ENCODE measurements around the gene ZNF181.

The ZNF181 gene

DNA sequence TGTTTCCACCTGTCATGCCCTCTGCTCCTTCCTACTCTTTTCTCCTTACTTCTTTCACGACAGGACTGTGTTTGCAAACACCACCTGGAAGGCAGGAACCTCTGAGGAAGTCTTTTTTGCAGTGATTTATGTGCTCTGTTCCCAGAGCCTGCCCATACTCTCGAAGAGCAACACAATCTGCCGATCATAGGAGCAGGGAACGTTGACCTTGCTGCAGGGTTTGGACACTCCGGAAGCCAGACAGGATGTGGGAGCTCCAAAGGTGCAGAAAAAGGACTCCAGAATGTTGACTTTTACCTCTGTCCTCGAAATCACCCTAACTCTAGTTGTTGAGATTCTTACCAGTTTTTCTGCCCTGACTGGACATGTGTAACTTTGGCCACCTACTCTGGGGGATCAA lies 8.6 kb upstream of the ZNF181 start:
- in situ Hi-C loops (cut with HindIII; ENCODE audit: low sequenced_read_pairs), result no loop called here
- H3K4me3 ChIP-seq (ENCODE audit: low read depth, low read length), result no peak overlapping the region
- TF ChIP-seq, protein P1, sequence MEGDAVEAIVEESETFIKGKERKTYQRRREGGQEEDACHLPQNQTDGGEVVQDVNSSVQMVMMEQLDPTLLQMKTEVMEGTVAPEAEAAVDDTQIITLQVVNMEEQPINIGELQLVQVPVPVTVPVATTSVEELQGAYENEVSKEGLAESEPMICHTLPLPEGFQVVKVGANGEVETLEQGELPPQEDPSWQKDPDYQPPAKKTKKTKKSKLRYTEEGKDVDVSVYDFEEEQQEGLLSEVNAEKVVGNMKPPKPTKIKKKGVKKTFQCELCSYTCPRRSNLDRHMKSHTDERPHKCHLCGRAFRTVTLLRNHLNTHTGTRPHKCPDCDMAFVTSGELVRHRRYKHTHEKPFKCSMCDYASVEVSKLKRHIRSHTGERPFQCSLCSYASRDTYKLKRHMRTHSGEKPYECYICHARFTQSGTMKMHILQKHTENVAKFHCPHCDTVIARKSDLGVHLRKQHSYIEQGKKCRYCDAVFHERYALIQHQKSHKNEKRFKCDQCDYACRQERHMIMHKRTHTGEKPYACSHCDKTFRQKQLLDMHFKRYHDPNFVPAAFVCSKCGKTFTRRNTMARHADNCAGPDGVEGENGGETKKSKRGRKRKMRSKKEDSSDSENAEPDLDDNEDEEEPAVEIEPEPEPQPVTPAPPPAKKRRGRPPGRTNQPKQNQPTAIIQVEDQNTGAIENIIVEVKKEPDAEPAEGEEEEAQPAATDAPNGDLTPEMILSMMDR (IDR thresholded peaks at IDR 0.05; ENCODE audit: low read depth, low read length, missing control alignments), result no peak
- no peak for DNase-seq (ENCODE audit: low read depth)

DNA sequence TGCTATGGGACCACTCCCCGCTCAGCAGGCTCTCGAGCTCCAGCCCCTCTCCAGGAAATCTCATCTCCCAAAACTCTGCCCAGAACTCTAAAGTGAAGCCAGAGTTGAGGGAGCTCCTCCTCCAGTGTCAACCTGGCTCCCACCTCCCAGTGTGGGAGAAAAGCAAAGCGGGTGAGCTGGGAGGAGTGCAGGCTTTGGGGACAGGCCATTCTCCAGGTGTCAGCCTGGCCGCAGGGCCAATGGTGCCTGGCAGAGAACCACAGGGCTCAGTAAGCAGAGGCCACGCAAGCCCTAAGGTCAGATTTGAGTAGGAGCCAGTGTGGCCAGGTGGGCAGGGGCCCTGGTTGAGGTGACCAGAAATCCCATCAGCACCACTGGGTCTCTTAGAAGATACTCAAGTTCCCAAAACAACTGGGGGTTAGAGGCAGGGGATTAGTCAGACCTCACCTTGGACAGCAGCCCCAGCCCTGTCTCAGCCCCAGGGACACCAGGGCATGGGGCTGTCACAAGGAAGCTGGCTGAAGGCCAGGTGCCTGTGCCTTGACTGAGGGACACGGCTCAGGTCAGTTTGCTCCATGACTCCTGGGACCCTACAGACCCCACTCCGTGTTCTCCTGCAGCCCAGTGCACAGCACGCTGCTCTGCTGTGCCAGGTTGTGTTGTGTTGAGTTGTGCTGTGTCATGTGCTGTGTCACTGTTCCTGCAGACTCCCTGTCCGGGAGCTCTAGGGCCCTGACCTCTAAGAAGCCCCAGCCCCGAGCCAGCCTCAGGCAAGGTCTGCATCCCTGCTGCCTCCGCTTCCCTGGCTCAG lies 2.8 kb upstream of the ZNF181 start:
- TF ChIP-seq, protein P1 (IDR thresholded peaks at IDR 0.05; ENCODE audit: low read depth, low read length, missing control alignments), result no peak
- no peak overlapping the region for H3K4me3 ChIP-seq (ENCODE audit: low read depth, low read length)
- DNase-seq (ENCODE audit: low read depth), result no peak
- in situ Hi-C loops (cut with HindIII; ENCODE audit: low sequenced_read_pairs), result no loop called here

DNA sequence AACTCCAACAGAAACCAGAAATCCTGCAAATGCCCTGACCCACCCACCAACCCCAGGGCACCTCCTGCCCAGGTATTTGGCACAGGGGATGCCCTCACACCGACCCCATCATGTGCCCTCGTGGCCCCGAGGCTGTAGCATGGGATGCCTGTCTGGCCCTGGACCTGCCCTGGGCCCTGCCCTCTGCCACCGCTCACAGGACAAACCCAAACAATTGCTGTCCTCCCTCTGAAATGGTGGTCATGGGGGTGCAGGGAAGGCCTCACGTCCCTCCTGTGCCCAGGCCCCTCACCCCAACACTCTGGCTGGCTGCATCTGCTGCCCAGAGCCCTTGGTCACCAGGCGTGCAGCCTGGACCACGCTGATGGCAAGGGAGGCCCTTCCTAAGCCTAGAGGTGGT lies 2.1 kb upstream of the ZNF181 start:
- DNase-seq (ENCODE audit: low read depth), result no peak
- in situ Hi-C loops (cut with HindIII; ENCODE audit: low sequenced_read_pairs), result no loop called here
- TF ChIP-seq, protein P1 (IDR thresholded peaks at IDR 0.05; ENCODE audit: low read depth, low read length, missing control alignments), result no peak
- no peak overlapping the region for H3K4me3 ChIP-seq (ENCODE audit: low read depth, low read length)

DNA sequence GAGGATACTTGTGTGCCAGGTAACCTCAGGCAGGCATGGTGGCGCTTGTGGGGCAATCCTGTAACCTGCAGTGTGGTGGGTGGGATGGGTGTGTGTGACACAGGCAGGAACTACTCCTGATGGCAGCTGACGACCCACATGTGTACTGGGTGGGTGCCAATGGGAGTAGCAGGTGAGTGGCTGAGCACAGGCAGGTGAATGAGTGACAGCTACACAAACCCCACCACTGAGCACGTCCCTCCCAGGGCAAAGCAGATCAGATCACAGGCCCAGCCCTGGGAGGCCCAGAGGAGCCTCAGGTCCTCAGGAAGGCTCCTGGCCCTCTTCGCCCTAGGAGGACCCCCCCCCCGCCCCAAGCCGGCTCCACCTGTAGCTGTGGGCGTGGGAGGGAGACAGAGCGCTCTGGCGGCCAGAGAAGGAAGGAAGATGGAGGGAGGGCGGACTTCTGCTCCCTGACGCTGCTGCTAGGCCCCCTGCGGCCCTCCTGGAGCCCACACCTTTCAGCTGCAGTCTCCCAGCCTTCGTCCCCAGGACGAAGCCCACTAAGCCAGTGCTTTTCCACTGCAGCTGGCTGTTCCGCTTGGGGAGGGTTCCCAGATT lies 1.3 kb upstream of the ZNF181 start:
- in situ Hi-C loops (cut with HindIII; ENCODE audit: low sequenced_read_pairs), result no loop called here
- H3K4me3 ChIP-seq (ENCODE audit: low read depth, low read length), result peak overlapping the region; percentile 70
- DNase-seq (ENCODE audit: low read depth), result no peak
- TF ChIP-seq, protein P1 (IDR thresholded peaks at IDR 0.05; ENCODE audit: low read depth, low read length, missing control alignments), result no peak

GRCh38 chr19:34733266-34733745 lies 737 bp upstream of the ZNF181 start:
- no peak for DNase-seq (ENCODE audit: low read depth)
- TF ChIP-seq, protein P1 (IDR thresholded peaks at IDR 0.05; ENCODE audit: low read depth, low read length, missing control alignments), result no peak
- peak overlapping the region; percentile 70 for H3K4me3 ChIP-seq (ENCODE audit: low read depth, low read length)

GRCh38 chr19:34734537-34735103 lies 577 bp downstream of the ZNF181 start:
- in situ Hi-C loops (cut with HindIII; ENCODE audit: low sequenced_read_pairs), result no loop called here
- peak overlapping the region; percentile 70 for H3K4me3 ChIP-seq (ENCODE audit: low read depth, low read length)
- TF ChIP-seq, protein P1 (IDR thresholded peaks at IDR 0.05; ENCODE audit: low read depth, low read length, missing control alignments), result no peak
- peak; percentile 63 for DNase-seq (ENCODE audit: low read depth)

More at GRCh38 chr19:34733266-34733745, 737 bp upstream of the ZNF181 start:
- in situ Hi-C loops (cut with HindIII; ENCODE audit: low sequenced_read_pairs), result no loop called here
